Prostate gland (tissue), 2 donors: Measurements from ENCODE around the gene OSCP1.

Source experiments
- POLR2A ChIP-seq: fragments of 450-650 bp; IDR thresholded peaks from one replicate; pipeline ENCODE4 v1.6.1; 2016; ENCODE audit warnings: antibody characterized with exemption, mild to moderate bottlenecking
- POLR2AphosphoS5 ChIP-seq: sonication (generic); formaldehyde crosslinking; IDR thresholded peaks from one replicate; pipeline ENCODE4 v1.6.1; 2017; ENCODE audit warnings: antibody characterized with exemption
- TF ChIP-seq, protein P1 (sequence below), 4 experiments: fragments of 200-600 bp in 2 of 4; fragments of 450-650 bp in 2 of 4; sonication (generic) in 2 of 4; IDR thresholded peaks; 1 replicate in 3 of 4; 2 replicates in 1 of 4; pipeline ENCODE4 v1.5.1; 2016 to 2019; ENCODE audit warnings: antibody characterized with exemption in 4 of 4, mild to moderate bottlenecking in 2 of 4, moderate library complexity in 2 of 4

DNA sequence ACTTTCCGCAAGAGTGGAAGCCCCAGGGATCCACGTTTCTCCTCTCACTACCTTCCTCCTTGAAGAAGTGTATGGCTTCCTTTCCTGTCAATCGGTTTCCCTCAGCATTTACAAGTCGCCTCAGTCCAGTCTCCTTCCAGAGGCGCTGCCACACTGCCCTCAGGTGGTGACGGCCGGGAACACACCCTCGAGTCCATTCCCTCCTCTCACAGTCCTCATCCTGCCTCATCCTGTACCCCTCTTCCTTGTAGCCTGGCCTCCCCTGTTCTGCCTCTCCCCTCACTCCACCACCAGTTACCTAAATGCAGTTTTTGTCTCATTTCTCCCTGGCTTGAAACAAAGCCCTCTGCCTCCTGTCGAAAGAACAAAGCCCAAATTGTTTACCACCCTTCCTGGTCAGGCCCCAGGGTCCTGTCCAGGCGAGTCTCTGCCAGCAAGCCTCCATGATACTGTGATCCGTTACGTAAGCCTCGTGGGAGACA lies 29.4 kb downstream of the OSCP1 start:
- TF ChIP-seq, protein P1, sequence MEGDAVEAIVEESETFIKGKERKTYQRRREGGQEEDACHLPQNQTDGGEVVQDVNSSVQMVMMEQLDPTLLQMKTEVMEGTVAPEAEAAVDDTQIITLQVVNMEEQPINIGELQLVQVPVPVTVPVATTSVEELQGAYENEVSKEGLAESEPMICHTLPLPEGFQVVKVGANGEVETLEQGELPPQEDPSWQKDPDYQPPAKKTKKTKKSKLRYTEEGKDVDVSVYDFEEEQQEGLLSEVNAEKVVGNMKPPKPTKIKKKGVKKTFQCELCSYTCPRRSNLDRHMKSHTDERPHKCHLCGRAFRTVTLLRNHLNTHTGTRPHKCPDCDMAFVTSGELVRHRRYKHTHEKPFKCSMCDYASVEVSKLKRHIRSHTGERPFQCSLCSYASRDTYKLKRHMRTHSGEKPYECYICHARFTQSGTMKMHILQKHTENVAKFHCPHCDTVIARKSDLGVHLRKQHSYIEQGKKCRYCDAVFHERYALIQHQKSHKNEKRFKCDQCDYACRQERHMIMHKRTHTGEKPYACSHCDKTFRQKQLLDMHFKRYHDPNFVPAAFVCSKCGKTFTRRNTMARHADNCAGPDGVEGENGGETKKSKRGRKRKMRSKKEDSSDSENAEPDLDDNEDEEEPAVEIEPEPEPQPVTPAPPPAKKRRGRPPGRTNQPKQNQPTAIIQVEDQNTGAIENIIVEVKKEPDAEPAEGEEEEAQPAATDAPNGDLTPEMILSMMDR (IDR thresholded peaks at IDR 0.05), result peak; percentile 70 to 95 (median 86)
- peak; percentile 79 for TF ChIP-seq POLR2AphosphoS5
- TF ChIP-seq POLR2A, result no peak
